ENCODE results near the gene FRMPD1.

Gene FRMPD1

GRCh38 chr9:37636511-37637448 is 14.0 kb upstream of the FRMPD1 start:
- DNase-seq, result no peak

GRCh38 chr9:37639109-37639762 is 11.5 kb upstream of the FRMPD1 start:
- DNase-seq, result no peak

GRCh38 chr9:37639841-37640240 is 10.9 kb upstream of the FRMPD1 start:
- DNase-seq, result no peak

GRCh38 chr9:37640246-37640645 is 10.5 kb upstream of the FRMPD1 start:
- DNase-seq, result no peak

GRCh38 chr9:37641331-37641730 is 9.4 kb upstream of the FRMPD1 start:
- DNase-seq, result no peak

- DNase-seq, result no peak
Observed at GRCh38 chr9:37643214-37643613, 7.5 kb upstream of the FRMPD1 start.

GRCh38 chr9:37645903-37646506 is 4.7 kb upstream of the FRMPD1 start:
- no peak for DNase-seq

- no peak for DNase-seq
Observed at GRCh38 chr9:37650299-37650872, 368 bp upstream of the FRMPD1 start.

- DNase-seq, result no peak
Observed at GRCh38 chr9:37652261-37652660, 1.5 kb downstream of the FRMPD1 start.

- DNase-seq, result no peak
Observed at GRCh38 chr9:37653385-37653784, 2.6 kb downstream of the FRMPD1 start.

GRCh38 chr9:37656936-37657335 is 6.2 kb downstream of the FRMPD1 start:
- DNase-seq, result no peak

GRCh38 chr9:37660691-37661090 is 9.9 kb downstream of the FRMPD1 start:
- no peak for DNase-seq

- DNase-seq, result no peak
Observed at GRCh38 chr9:37663926-37664325, 13.2 kb downstream of the FRMPD1 start.

- DNase-seq, result no peak
Observed at GRCh38 chr9:37667706-37668105, 17.0 kb downstream of the FRMPD1 start.

GRCh38 chr9:37668116-37668601 is 17.4 kb downstream of the FRMPD1 start:
- DNase-seq, result no peak

- no peak for DNase-seq
Observed at GRCh38 chr9:37669232-37669631, 18.5 kb downstream of the FRMPD1 start.

- no peak for DNase-seq
Observed at GRCh38 chr9:37675661-37676060, 24.9 kb downstream of the FRMPD1 start.

- no peak for DNase-seq
Observed at GRCh38 chr9:37676411-37676830, 25.7 kb downstream of the FRMPD1 start.

GRCh38 chr9:37677435-37677834 is 26.7 kb downstream of the FRMPD1 start:
- DNase-seq, result no peak

GRCh38 chr9:37678789-37679273 is 28.1 kb downstream of the FRMPD1 start:
- DNase-seq, result no peak

- DNase-seq, result no peak
Observed at GRCh38 chr9:37679649-37680402, 29.1 kb downstream of the FRMPD1 start.

- no peak for DNase-seq
Observed at GRCh38 chr9:37682951-37683350, 32.2 kb downstream of the FRMPD1 start.

Measured in activated effector memory CD4-positive, alpha-beta T cell treated with Interleukin-2 at 50 U/mL for 16 hours (primary cell).